ENCODE data around the gene ALDH5A1. TPM values are rescaled to one million over a fixed set of nuclear protein-coding genes. Genes with fewer than 3 reads are reported as not detected.
A peak's percentile ranks its signal among the peaks of the same experiment; 100 is the strongest.

The ALDH5A1 gene
- total RNA-seq, 1 experiment from 2014 or later = 19.1 TPM

DNA sequence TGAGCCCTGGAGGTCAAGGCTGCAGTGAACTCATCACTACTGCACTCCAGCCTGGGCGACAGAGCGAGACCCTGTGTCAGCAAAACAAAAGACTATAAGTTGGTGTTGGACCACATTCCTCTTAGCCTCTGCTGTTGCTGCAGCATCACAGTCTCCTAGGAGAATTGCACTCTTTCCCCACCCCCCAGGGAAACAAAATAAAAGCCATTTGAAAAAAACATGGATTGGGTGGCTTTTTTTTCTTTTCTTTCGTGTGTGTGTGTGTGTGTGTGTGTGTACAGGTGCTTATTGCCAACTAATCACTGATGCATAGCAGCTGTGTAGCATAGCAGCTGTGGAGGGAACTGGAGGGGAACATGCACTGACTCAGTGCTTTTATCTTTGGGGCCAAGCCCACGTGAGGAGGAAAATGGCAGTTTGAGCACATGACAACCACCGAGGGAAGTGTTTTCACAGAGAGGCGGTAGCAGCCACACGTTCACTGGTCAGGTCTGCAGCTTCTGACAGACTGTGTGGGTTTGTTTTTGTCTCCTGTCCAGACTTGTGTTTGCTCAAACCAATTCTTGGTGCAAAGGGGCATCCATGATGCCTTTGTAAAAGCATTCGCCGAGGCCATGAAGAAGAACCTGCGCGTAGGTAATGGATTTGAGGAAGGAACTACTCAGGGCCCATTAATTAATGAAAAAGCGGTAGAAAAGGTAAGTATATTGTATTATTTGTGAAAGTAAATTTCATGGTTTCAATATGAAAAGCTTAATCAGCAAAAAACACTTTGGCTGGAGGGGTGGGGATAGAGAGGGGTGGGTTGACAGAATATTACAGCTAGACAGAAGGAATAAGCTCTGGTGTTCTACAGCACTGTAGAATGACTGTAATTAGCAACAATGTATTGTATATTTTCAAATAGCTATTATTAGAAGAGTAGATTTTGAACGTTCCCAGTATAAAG lies 27.7 kb downstream of the ALDH5A1 start:
- TF ChIP-seq CTCF (conservative IDR thresholded peaks at IDR 0.05) = no peak
- TF ChIP-seq EZH2 (IDR thresholded peaks at IDR 0.05; ENCODE audit: low read depth) = no peak
- no peaks in the 10 kb centered on the region for H3K4me1 ChIP-seq (replicated peaks; ENCODE audit: insufficient read depth)
- no peak overlapping the region for H2AFZ ChIP-seq
- CTCF ChIA-PET = interaction anchor here (0.6 to 1.0 kb wide), 4 partner anchors 25 to 239 kb away, joined by 4 to 8 read pairs (median 6); no protein-coding TSS in a partner anchor
- H3K36me3 ChIP-seq (ENCODE audit: low read depth) = no peaks in the 10 kb centered on the region
- H3K27me3 ChIP-seq (ENCODE audit: insufficient read depth, low read depth) = no peaks in the 10 kb centered on the region
- intact Hi-C loops (cut with micrococcal nuclease; ENCODE audit: unreplicated experiment) = loop anchor here (5.0 to 10.0 kb wide), 2 partner anchors 240 to 492 kb away; no protein-coding TSS in a partner anchor
- no peaks in the 10 kb centered on the region for H3K9me2 ChIP-seq (ENCODE audit: insufficient read depth)
- no peak overlapping the region for H3K4me3 ChIP-seq
- H3K9me3 ChIP-seq (ENCODE audit: insufficient read depth, low read depth) = no peaks in the 10 kb centered on the region
- no peak overlapping the region for H3K4me2 ChIP-seq
- no TSS peak for BruUV-seq (replicated peaks)
- H3K27ac ChIP-seq = no peak overlapping the region
- peaks cover 3% of the 10 kb centered on the region; the same call in 1 of the 2 replicates for H3F3A ChIP-seq (ENCODE audit: insufficient read depth, low read depth)
- no peaks in the 10 kb centered on the region for H4K20me1 ChIP-seq (ENCODE audit: insufficient read depth)
- POLR2A ChIA-PET (ENCODE audit: unreplicated experiment) = interaction anchor here (0.6 kb wide), 2 partner anchors 133 to 159 kb away, joined by 3 to 7 read pairs; no protein-coding TSS in a partner anchor
- no peaks in the 10 kb centered on the region for H3K79me2 ChIP-seq (ENCODE audit: low read depth)
- no peak for DNase-seq

DNA sequence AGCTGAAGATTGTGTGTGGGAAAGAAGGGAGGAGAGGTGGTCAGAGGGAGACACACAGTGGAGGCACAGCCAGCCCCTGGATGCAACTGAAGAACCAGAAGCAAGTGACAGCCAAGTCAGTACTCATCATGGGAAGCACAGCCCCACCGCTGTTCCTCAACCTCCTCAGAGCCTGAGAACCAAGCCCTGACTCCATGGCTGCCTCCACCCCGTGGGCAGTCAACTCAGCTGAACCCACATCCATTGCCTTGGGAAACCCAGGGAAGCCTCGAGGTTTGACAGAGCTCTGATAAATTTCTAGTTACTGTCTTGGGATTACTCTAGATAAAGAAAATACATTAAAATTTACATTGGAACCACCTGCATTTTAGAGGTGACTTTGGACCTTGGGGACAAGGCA lies 29.6 kb downstream of the ALDH5A1 start:
- Histone ChIP-seq H3K27me3 (ENCODE audit: insufficient read depth, low read depth) (no peaks in the 10 kb centered on the region), H3K4me3 (no peak overlapping the region), H3K9me3 (ENCODE audit: insufficient read depth, low read depth) (no peaks in the 10 kb centered on the region), H3K4me2 (no peak overlapping the region), H2AFZ (no peak overlapping the region), H3K4me1 (replicated peaks; ENCODE audit: insufficient read depth) (no peaks in the 10 kb centered on the region), H3F3A (ENCODE audit: insufficient read depth, low read depth) (no peaks in the 10 kb centered on the region; the same call in 1 of the 2 replicates), H3K9me2 (ENCODE audit: insufficient read depth) (no peaks in the 10 kb centered on the region), H4K20me1 (ENCODE audit: insufficient read depth) (no peaks in the 10 kb centered on the region), H3K36me3 (ENCODE audit: low read depth) (no peaks in the 10 kb centered on the region), H3K27ac (no peak overlapping the region), H3K79me2 (ENCODE audit: low read depth) (no peaks in the 10 kb centered on the region)
- no TSS peak for BruUV-seq (replicated peaks)
- POLR2A ChIA-PET (ENCODE audit: unreplicated experiment) = no interaction called here
- intact Hi-C loops (cut with micrococcal nuclease; ENCODE audit: unreplicated experiment) = loop anchor here (2.0 to 10.0 kb wide), 3 partner anchors 242 to 490 kb away; no protein-coding TSS in a partner anchor
- no peak for DNase-seq
- CTCF ChIA-PET = no interaction called here
- TF ChIP-seq CTCF (conservative IDR thresholded peaks at IDR 0.05) (no peak), EZH2 (IDR thresholded peaks at IDR 0.05; ENCODE audit: low read depth) (no peak)

- Histone ChIP-seq H3K79me2 (ENCODE audit: low read depth) (no peaks in the 10 kb centered on the region), H3K36me3 (ENCODE audit: low read depth) (no peaks in the 10 kb centered on the region), H3K9me3 (ENCODE audit: insufficient read depth, low read depth) (no peaks in the 10 kb centered on the region), H3K4me3 (no peak overlapping the region), H3K27me3 (ENCODE audit: insufficient read depth, low read depth) (no peaks in the 10 kb centered on the region), H2AFZ (no peak overlapping the region), H3K4me2 (no peak overlapping the region), H3K4me1 (replicated peaks; ENCODE audit: insufficient read depth) (no peaks in the 10 kb centered on the region), H4K20me1 (ENCODE audit: insufficient read depth) (no peaks in the 10 kb centered on the region), H3K27ac (no peak overlapping the region), H3K9me2 (ENCODE audit: insufficient read depth) (no peaks in the 10 kb centered on the region), H3F3A (ENCODE audit: insufficient read depth, low read depth) (no peaks in the 10 kb centered on the region; the same call in 1 of the 2 replicates)
- CTCF ChIA-PET = interaction anchor here (0.7 kb wide), 1 partner anchor 93 kb away, joined by 9 read pairs; no protein-coding TSS in a partner anchor
- POLR2A ChIA-PET (ENCODE audit: unreplicated experiment) = no interaction called here
- DNase-seq = peak in 1 of 2 experiments; percentile 38
- BruUV-seq (replicated peaks) = no TSS peak
- TF ChIP-seq EZH2 (IDR thresholded peaks at IDR 0.05; ENCODE audit: low read depth) = no peak
- peak; percentile 73 for TF ChIP-seq CTCF (conservative IDR thresholded peaks at IDR 0.05)
- intact Hi-C loops (cut with micrococcal nuclease; ENCODE audit: unreplicated experiment) = loop anchor here (1.0 to 10.0 kb wide), 5 partner anchors 170 to 545 kb away; no protein-coding TSS in a partner anchor
Measured at GRCh38 chr6:24524805-24525204, 30.0 kb downstream of the ALDH5A1 start.
